H9 (cell line): Measurements from ENCODE around the gene ZER1. TPM values are rescaled to one million over a fixed set of nuclear protein-coding genes. Genes with fewer than 3 reads are reported as not detected.

Experiments
- DNase-seq: peaks from one replicate; pipeline ENCODE4 v3.0.0-alpha.2; 2017
- H2AFZ ChIP-seq: one replicate; pipeline ENCODE4 v1.6.1; 2013; ENCODE audit warnings: mild to moderate bottlenecking, low read length, control low read depth, moderate library complexity
- H2AK5ac ChIP-seq: 2 replicates; pipeline ENCODE4 v1.6.1; 2013; ENCODE audit warnings: low read length, control low read depth, mixed read lengths; ENCODE audit not compliant: insufficient read length
- H2BK120ac ChIP-seq: one replicate; pipeline ENCODE4 v1.6.1; 2013; ENCODE audit warnings: low read depth, mild to moderate bottlenecking, low read length, control low read depth, inconsistent platforms; ENCODE audit not compliant: poor library complexity, severe bottlenecking
- H2BK12ac ChIP-seq: 2 replicates; pipeline ENCODE4 v1.6.1; 2013; ENCODE audit warnings: low read length, control low read depth, mixed read lengths, low read depth; ENCODE audit not compliant: insufficient read length
- H2BK15ac ChIP-seq: 2 replicates; pipeline ENCODE4 v1.6.1; 2013; ENCODE audit warnings: low read depth, low read length, control low read depth
- H2BK20ac ChIP-seq: one replicate; pipeline ENCODE4 v1.6.1; 2013; ENCODE audit warnings: low read depth, mild to moderate bottlenecking, low read length, control low read depth, inconsistent platforms; ENCODE audit not compliant: poor library complexity, severe bottlenecking
- H2BK5ac ChIP-seq: 2 replicates; pipeline ENCODE4 v1.6.1; 2013; ENCODE audit warnings: low read length, control low read depth, mixed read lengths; ENCODE audit not compliant: insufficient read length
- H3K14ac ChIP-seq: 2 replicates; pipeline ENCODE4 v1.6.1; 2013; ENCODE audit warnings: low read length, control low read depth; ENCODE audit not compliant: insufficient read depth
- H3K18ac ChIP-seq: 2 replicates; pipeline ENCODE4 v1.6.1; 2013; ENCODE audit warnings: low read depth, mild to moderate bottlenecking, mixed read lengths, low read length, control low read depth; ENCODE audit not compliant: insufficient read length
- H3K23ac ChIP-seq: 2 replicates; pipeline ENCODE4 v1.6.1; 2013; ENCODE audit warnings: low read length, control low read depth, mixed read lengths, low read depth; ENCODE audit not compliant: insufficient read length
- H3K23me2 ChIP-seq: 2 replicates; pipeline ENCODE4 v1.6.1; 2013; ENCODE audit warnings: low read depth, mild to moderate bottlenecking, mixed read lengths, low read length, control low read depth; ENCODE audit not compliant: insufficient read length, poor library complexity, severe bottlenecking
- H3K27ac ChIP-seq: 2 replicates; pipeline ENCODE4 v1.5.1; 2013; ENCODE audit warnings: low read length, control low read depth, mixed read lengths, low read depth; ENCODE audit not compliant: insufficient read length
- H3K27me3 ChIP-seq: 2 replicates; pipeline ENCODE4 v1.6.1; 2013; ENCODE audit warnings: low read length, control low read depth, inconsistent platforms; ENCODE audit not compliant: insufficient read depth
- H3K4ac ChIP-seq: 2 replicates; pipeline ENCODE4 v1.6.1; 2013; ENCODE audit warnings: low read depth, mild to moderate bottlenecking, control low read depth, inconsistent platforms, low read length, moderate library complexity
- H3K4me1 ChIP-seq: 2 replicates; pipeline ENCODE4 v1.6.1; 2013; ENCODE audit warnings: low read length, control low read depth, inconsistent platforms; ENCODE audit not compliant: insufficient read depth
- H3K4me2 ChIP-seq: 2 replicates; pipeline ENCODE4 v1.6.1; 2013; ENCODE audit warnings: low read length, control low read depth, mixed read lengths; ENCODE audit not compliant: insufficient read length, insufficient read depth
- H3K56ac ChIP-seq: 2 replicates; pipeline ENCODE4 v1.6.1; 2013; ENCODE audit warnings: low read depth, mild to moderate bottlenecking, mixed read lengths, low read length, control low read depth; ENCODE audit not compliant: insufficient read length
- H3K79me1 ChIP-seq: 2 replicates; pipeline ENCODE4 v1.6.1; 2013; ENCODE audit warnings: low read depth, mild to moderate bottlenecking, moderate library complexity, low read length, control low read depth, inconsistent platforms; ENCODE audit not compliant: insufficient read depth, poor library complexity, severe bottlenecking
- H3K79me2 ChIP-seq: 2 replicates; pipeline ENCODE4 v1.6.1; 2013; ENCODE audit warnings: low read length, control low read depth, inconsistent platforms; ENCODE audit not compliant: insufficient read depth
- H3K9ac ChIP-seq: 2 replicates; pipeline ENCODE4 v1.6.1; 2013; ENCODE audit warnings: low read length, control low read depth, mixed read lengths; ENCODE audit not compliant: insufficient read length; ENCODE audit errors: extremely low read depth
- H3K9me3 ChIP-seq: one replicate; pipeline ENCODE4 v1.6.1; 2013; ENCODE audit warnings: low read depth, low read length, inconsistent platforms; ENCODE audit not compliant: control insufficient read depth
- H3T11ph ChIP-seq: one replicate; pipeline ENCODE4 v1.6.1; 2013; ENCODE audit warnings: mild to moderate bottlenecking, low read length, control low read depth, inconsistent platforms
- H4K20me1 ChIP-seq: one replicate; pipeline ENCODE4 v1.6.1; 2013; ENCODE audit not compliant: control insufficient read depth, insufficient read length, insufficient read depth
- H4K5ac ChIP-seq: 2 replicates; pipeline ENCODE4 v1.6.1; 2013; ENCODE audit warnings: low read depth, mild to moderate bottlenecking, mixed read lengths, low read length, control low read depth; ENCODE audit not compliant: insufficient read length
- H4K8ac ChIP-seq: replicated peaks from 2 replicates; pipeline ENCODE4 v1.6.1; 2013; ENCODE audit warnings: low read length, control low read depth, mixed read lengths, low read depth; ENCODE audit not compliant: insufficient read length
- H4K91ac ChIP-seq: 2 replicates; pipeline ENCODE4 v1.6.1; 2013; ENCODE audit warnings: low read depth, mild to moderate bottlenecking, moderate library complexity, mixed read lengths, low read length, control low read depth; ENCODE audit not compliant: insufficient read length
- H3K27ac Mint-ChIP-seq, 3 experiments: 2 replicates in 2 of 3; 3 replicates in 1 of 3; pipeline ENCODE4 v1.8.0; 2020 to 2021; ENCODE audit warnings: mixed read lengths in 3 of 3, mild to moderate bottlenecking in 1 of 3, moderate library complexity in 1 of 3
- H3K27me3 Mint-ChIP-seq: 2 replicates; pipeline ENCODE4 v1.8.0; 2021; ENCODE audit warnings: low read depth, mild to moderate bottlenecking, moderate library complexity, mixed read lengths
- H3K36me3 Mint-ChIP-seq, 3 experiments: 2 replicates in 2 of 3; 3 replicates in 1 of 3; pipeline ENCODE4 v1.8.0; 2020 to 2021; ENCODE audit warnings: low read depth in 3 of 3, mixed read lengths in 3 of 3; ENCODE audit not compliant: insufficient read depth in 1 of 3
- H3K4me1 Mint-ChIP-seq, 2 experiments: 2 replicates each; pipeline ENCODE4 v1.8.0; 2020; ENCODE audit warnings: mixed read lengths in 2 of 2
- H3K4me3 Mint-ChIP-seq, 2 experiments: 2 replicates in 1 of 2; 3 replicates in 1 of 2; pipeline ENCODE4 v1.8.0; 2020 to 2021; ENCODE audit warnings: mild to moderate bottlenecking in 2 of 2, mixed read lengths in 2 of 2, moderate library complexity in 1 of 2
- H3K9me3 Mint-ChIP-seq, 2 experiments: 2 replicates in 1 of 2; 3 replicates in 1 of 2; pipeline ENCODE4 v1.8.0; 2020; ENCODE audit warnings: mild to moderate bottlenecking in 2 of 2, mixed read lengths in 2 of 2, moderate library complexity in 1 of 2
- CTCF ChIP-seq: fragments of 200-600 bp; sonication (generic); conservative IDR thresholded peaks from 3 replicates; pipeline ENCODE4 v1.8.0; 2021; ENCODE audit warnings: antibody characterized with exemption, mild to moderate bottlenecking
- WGBS: extraction: QIAGEN DNeasy Blood & Tissue Kit; methylation state at CpG from one replicate; pipeline ENCODE4 v1.1.7; 2013; ENCODE audit warnings: missing lambda C conversion rate, low lambda C conversion rate, mixed read lengths; ENCODE audit not compliant: insufficient read length; ENCODE audit errors: extremely low coverage; 5-methylcytosine and 5-hydroxymethylcytosine counted together
- total RNA-seq: library from RNA; stranded (reverse); gene quantifications from 2 replicates; pipeline ENCODE4 v1.2.1, GENCODE V29; 2021

Gene ZER1
- total RNA-seq, 1 experiment from 2014 or later: 24.2 TPM

- no peaks in the 10 kb centered on the region for H3K79me1 ChIP-seq
These were observed 10.9 kb upstream of the ZER1 start for GRCh38 chr9:128782669-128783068.

More at GRCh38 chr9:128782669-128783068, 10.9 kb upstream of the ZER1 start:
- no peak overlapping the region for H4K5ac ChIP-seq
- H3K9me3 ChIP-seq: no peaks in the 10 kb centered on the region
- Mint-ChIP-seq H3K9me3 (peaks cover 16 to 17% of the 10 kb centered on the region in 2 experiments), H3K27me3 (peaks cover 5% of the 10 kb centered on the region), H3K27ac (no peak overlapping the region), H3K4me3 (no peak overlapping the region), H3K4me1 (peaks cover under 1 to 1% of the 10 kb centered on the region in 2 experiments; a peak in 2 of 4 replicates), H3K36me3 (peaks cover 0 to 2% (median 0%) of the 10 kb centered on the region in 3 experiments; a peak in 2 of 7 replicates)
- H3K27me3 ChIP-seq: no peaks in the 10 kb centered on the region
- no peak overlapping the region for H2AK5ac ChIP-seq
- H2BK12ac ChIP-seq: no peak overlapping the region
- no peak overlapping the region for H3T11ph ChIP-seq
- H2BK20ac ChIP-seq: no peak overlapping the region
- H3K18ac ChIP-seq: no peak overlapping the region
- H2BK120ac ChIP-seq: no peak overlapping the region
- WGBS: no CpG with 5 or more reads among the region's 1 CpG
- H3K14ac ChIP-seq: no peak overlapping the region
- H4K20me1 ChIP-seq: no peaks in the 10 kb centered on the region
- H3K27ac ChIP-seq: no peak overlapping the region
- H3K9ac ChIP-seq: no peak overlapping the region
- H4K91ac ChIP-seq: no peak overlapping the region
- H3K23me2 ChIP-seq: peaks cover 3% of the 10 kb centered on the region
- H3K56ac ChIP-seq: no peak overlapping the region
- no peak overlapping the region for H4K8ac ChIP-seq
- no peak overlapping the region for H2BK15ac ChIP-seq
- no peak overlapping the region for H3K23ac ChIP-seq
- H2AFZ ChIP-seq: no peak overlapping the region
- no peak overlapping the region for H3K4ac ChIP-seq
- no peak for TF ChIP-seq CTCF
- no peaks in the 10 kb centered on the region for H3K4me1 ChIP-seq
- no peak overlapping the region for H2BK5ac ChIP-seq
- H3K79me2 ChIP-seq: no peaks in the 10 kb centered on the region
- no peak overlapping the region for H3K4me2 ChIP-seq
- no peak for DNase-seq
